ENCODE results near the gene AOPEP.

DNA sequence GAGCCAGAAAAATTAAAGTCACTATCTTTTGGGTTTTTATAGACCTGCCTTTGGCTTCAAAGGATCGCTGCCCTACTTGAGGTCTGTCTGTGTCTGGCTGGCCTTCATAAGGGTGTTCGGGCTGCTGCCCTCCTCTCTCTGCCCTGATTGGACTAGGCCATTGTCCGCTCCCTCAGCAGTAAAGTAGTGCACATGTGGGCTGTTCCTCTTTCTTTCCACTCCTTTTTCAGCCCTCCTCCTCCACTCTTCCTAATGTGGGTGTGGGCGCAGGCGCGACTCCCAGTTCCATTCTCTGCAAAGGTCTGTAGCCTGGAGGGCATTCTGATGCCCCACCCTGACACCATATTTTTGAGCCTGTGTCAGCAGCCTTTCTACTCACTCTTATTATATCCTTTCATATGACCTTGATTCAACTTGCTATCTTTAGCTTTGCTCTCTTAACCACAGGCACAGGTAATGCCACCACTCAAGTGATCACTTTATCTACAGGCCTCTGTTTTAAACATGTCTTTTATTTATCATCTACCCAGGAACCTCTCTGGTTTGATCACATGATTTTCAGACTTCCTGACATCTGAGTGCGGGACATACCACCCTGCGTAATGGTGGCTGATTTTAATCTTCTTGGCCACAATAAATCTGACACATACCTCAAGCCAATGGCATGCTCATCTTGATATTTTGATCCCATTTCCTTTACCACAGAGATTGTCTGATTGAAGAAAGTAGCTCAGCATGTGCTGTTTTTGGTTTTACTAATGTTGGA, 144.5 kb downstream of the AOPEP start:
- TF ChIP-seq, protein P1, sequence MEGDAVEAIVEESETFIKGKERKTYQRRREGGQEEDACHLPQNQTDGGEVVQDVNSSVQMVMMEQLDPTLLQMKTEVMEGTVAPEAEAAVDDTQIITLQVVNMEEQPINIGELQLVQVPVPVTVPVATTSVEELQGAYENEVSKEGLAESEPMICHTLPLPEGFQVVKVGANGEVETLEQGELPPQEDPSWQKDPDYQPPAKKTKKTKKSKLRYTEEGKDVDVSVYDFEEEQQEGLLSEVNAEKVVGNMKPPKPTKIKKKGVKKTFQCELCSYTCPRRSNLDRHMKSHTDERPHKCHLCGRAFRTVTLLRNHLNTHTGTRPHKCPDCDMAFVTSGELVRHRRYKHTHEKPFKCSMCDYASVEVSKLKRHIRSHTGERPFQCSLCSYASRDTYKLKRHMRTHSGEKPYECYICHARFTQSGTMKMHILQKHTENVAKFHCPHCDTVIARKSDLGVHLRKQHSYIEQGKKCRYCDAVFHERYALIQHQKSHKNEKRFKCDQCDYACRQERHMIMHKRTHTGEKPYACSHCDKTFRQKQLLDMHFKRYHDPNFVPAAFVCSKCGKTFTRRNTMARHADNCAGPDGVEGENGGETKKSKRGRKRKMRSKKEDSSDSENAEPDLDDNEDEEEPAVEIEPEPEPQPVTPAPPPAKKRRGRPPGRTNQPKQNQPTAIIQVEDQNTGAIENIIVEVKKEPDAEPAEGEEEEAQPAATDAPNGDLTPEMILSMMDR (IDR thresholded peaks at IDR 0.05 in 4 of 5, conservative IDR thresholded peaks at IDR 0.05 in 1 of 5) = no peak
- no peak for TF ChIP-seq POLR2A (IDR thresholded peaks at IDR 0.05)
